GM21737 (cell line): ENCODE measurements around the gene XCL1.
"Not testable (repeated sequence)": the region's sequence is repeated elsewhere in the genome, so short reads cannot be mapped to it uniquely, and the experiment has no call there.

Experiments
- ATAC-seq: cut with Tn5 transposase; IDR thresholded peaks from one replicate; pipeline ENCODE4 v1.9.1; 2021; ENCODE audit warnings: mild to moderate bottlenecking, moderate library complexity; ENCODE audit not compliant: unreplicated experiment

XCL1 gene, protein sequence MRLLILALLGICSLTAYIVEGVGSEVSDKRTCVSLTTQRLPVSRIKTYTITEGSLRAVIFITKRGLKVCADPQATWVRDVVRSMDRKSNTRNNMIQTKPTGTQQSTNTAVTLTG

GRCh38 chr1:168576245-168576688, at the start of gene XCL1:
Gene XCL1, plus strand, starts transcription at chr1:168576605. Its CDS starts 33 bp downstream, at chr1:168576638.
- not testable (repeated sequence) for ATAC-seq

DNA sequence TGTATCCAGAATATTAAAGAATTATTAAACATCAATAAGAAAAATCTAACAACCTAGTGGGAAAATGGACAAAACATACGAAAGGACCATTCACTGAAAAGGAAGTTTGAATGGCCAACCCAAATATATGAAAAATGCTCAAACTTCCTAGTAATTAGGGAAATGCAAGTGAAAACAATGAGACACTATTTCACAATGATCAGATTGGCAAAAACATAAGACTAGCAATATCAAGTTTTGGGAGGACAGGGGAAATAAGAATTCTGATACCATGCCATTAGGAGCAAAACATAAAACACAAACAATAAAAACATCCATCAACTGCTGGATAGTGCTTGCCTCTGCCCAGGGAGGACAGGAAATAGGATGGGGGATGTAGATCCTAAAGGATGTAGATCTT, 46.9 kb upstream of the XCL1 start:
- no peak for ATAC-seq

DNA sequence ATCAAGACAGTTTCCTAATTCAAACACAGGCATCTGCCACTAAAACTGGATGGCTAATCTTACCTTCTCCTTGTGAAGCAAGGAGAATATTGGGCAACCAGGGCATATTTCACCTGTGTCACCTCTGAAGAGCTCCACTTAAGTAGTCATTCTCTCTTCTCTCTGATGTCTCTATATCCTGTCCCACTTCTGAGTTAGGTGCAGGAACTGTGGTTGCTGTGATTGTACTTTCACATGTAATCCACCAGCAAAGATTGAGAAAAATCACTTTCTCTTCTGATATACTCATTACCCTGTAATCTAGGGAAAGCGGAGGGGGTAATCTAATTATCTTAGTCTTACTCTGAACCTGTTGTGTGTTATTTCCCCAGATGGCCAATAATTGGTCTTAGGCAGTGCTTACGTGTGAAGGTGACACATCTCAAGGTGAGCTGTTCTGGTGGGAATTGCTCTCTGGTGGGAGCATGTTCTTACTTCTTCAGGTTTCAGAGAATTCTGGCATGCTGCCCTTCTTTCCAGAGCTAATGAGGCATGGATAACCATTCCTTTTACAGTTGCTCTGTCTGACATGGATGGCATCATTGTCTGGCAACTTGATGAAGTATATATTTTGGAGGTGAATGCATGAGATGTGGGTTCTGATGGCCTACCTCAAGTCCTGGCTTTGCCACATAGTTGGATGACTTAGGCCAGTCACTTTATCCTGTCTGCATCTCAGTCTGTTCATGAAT, 44.6 kb upstream of the XCL1 start:
- no peak for ATAC-seq

DNA sequence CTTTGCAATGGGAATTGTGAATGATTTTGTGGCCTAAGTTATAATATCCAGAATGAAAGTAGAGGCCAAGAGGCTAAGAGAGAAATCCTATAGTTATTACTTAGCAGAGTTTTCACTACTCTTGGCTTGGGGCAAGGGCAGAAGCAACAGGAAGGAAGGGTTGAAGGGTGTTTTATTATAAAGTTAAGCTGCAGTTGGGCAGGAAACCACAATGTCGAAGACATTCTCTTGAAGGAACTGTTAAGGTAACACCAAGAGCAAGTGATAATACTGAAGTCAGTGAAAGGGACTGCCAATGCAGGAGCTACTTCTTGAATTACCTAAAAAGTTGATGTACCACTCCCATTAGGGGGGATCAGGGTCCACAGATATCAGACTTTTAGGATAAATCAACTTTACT, 40.9 kb upstream of the XCL1 start:
- peak; percentile 82 for ATAC-seq

DNA sequence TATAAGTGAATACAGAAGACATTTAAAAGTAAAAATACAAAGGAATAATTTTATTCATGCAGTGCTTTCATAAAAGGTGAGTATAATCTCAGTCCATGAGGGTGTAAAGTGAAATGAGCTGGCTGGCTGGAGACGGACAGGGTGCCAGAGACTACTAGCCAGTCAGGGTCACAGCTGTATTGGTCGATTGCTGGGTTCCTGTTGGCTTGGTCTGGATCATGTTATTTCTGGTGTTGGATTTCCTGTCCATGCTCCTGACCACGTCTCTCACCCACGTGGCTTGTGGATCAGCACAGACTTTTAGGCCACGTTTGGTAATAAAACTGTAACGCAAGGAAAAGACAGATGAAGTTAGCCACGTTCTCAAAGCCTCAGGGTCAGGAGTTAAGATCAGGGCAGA, 35.6 kb upstream of the XCL1 start:
- not testable (repeated sequence) for ATAC-seq

- ATAC-seq, result not testable (repeated sequence)
Measured at GRCh38 chr1:168542978-168543377, 33.4 kb upstream of the XCL1 start.

DNA sequence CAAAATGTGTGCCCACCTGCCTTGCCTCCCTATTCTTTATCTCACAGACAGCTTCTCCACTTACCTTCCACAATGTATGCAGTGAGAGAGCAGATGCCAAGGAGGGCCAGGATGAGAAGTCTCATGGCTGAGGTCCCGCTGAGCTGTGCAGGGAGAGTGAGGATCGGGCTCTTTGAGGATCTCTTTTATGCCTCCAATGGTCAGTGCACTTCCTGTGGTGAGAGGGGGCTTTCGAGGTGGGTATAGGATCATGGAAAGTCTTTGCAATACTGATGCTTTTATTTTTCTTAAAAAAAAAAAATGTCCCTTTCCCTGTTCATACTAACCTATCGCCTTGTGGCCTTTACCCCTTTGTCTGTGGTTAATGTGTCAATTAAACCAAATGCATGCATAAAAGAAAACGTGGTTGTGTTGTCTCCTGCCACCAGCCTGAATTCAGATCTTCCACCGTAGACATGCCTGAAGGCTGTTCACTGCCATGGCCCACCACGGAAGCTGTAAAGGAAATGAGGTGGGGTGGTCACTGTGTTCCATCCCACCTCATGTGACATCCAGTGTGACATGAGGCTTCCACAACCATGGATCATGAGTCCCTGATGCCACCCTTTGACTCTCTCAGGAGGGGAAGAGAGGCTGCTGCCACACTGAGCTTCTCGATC, 32.4 kb upstream of the XCL1 start, which contains the start of gene XCL2:
XCL2 (minus strand) TSS at position 158 of the 659 bp plus-strand sequence; CDS start at position 125, 33 bp downstream.
- ATAC-seq, result not testable (repeated sequence)

GRCh38 chr1:168545678-168546552, 30.5 kb upstream of the XCL1 start:
- not testable (repeated sequence) for ATAC-seq

DNA sequence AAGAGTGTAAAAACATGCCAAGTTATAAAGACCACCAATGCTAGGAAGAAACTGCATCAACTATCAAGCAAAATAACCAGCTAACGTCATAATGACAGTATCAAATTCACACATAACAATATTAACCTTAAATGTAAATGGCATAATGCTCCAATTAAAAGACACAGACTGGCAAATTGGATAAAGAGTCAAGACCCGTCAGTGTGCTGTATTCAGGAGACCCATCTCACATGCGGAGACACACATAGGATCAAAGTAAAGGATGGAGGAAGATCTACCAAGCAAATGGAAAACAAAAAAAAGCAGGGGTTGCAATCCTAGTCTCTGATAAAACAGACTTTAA, 29.9 kb upstream of the XCL1 start:
- ATAC-seq, result not testable (repeated sequence)

- ATAC-seq, result no peak
Measured at GRCh38 chr1:168550971-168551370, 25.4 kb upstream of the XCL1 start.

DNA sequence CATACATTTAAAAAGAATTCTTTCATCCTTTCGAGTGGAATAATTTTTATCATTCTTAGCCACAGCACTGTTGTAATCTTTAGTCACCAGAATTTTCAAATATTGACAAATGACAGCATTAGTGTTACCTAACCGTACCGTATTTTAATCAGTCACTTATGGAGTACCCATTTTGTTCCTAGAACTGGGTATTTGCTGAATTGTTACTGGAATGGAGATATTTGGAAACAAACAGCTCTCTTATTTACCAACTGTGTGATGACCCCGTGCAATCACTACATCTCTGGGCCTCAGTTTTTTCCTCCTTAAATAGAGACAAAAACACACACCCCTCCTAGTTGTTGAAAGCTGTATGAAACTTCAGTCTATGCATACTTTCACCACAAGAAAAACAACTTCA, 24.7 kb upstream of the XCL1 start:
- ATAC-seq, result no peak

DNA sequence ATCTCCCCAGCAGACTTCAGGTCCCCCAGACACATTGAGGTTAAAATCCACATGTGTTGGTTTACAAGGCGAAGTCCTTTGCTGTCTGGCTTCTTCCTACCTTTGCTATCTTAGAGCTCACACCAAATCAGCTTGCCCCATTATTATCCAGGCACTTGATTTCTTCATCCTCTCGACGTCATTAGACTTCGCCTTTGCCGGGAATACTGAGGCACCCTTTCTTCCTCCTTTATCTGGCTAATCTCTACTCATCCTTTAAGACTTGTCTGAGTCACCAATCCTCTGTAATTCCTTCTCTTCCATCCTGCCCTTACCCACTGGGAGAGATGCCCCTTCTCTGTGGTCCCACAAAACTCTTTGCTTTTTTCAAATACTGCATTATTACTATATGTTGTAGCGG, 23.4 kb upstream of the XCL1 start:
- ATAC-seq, result no peak

DNA sequence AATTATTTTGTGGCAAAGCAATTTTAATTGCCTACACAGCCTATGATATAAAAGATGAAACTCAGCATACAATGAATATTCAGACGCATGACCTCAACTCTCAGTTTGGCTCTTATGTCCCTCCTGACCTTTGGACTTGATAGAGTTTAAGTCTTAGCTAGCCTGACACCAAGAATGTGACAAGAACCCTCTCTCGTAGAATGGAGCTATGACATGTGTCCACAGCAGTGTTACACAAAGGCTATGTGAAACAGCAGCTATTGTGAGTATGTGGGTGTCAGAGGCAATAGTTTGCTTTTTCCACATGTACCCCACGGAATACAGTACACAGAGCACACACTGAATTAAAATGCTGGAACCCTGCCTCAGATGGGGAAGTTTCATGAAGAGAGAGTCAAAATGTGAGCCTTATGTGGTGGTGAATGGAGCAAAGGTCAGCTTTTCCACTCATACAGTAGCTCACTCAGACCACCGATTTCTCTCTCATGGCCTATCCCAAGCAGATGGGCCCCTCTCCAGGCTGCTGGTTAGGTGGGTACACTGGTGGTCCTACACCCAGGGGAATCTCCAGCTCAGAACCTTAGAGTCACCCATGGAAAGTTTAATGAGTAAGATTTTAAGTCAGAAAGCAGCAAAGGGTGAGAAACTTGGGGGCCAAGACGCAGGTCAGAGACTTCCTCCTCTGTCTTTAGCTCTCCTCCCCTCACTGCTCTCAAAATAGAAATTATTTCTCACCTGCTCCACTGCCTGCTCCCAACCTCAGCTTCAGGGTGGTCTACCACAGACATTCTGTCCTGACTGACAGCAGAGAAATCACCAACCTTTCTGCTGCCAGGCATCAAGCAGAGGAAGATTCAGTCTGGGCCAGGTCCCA, 22.5 kb upstream of the XCL1 start:
- ATAC-seq, result no peak

DNA sequence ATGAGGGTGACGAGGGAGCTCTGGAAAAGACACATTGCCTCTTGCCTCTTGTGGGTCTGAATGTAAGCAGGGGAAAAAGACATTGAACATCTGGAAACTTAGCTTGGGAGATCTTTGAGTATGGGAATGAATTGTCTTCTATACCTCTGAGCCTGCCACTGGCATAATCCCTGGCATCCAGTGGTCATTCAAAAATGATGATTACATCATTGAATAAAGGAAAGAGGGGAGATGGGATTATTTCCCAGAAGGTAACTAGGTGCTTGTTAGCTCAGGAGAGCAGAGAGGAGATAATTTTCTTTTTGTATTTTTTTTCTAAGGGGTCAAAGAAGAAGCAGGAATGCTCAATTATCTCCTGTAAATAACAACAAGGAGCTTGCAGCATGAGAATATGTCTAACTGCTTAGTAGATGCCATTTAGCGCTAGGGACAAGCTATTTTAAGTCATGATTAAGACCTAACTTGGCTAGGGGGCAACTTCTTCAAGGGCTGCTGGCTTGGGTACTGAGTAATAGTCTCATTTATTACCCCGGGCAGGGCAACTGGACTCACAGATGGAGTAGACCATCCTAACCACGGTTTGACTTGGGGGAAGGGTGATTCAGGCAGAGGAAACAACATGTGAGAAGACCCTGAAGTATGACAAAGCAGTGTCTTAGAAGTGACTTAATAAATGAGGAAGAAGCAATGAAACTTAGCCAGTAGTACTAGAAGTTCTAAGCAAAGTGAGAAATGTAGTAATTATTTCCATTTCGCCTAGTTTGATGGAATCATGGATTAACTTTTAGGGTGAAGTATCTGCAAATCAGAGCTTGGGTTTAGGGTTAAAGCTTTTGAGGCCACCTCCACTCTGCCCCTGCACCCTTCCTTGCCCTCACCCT, 21.6 kb upstream of the XCL1 start:
- no peak for ATAC-seq

DNA sequence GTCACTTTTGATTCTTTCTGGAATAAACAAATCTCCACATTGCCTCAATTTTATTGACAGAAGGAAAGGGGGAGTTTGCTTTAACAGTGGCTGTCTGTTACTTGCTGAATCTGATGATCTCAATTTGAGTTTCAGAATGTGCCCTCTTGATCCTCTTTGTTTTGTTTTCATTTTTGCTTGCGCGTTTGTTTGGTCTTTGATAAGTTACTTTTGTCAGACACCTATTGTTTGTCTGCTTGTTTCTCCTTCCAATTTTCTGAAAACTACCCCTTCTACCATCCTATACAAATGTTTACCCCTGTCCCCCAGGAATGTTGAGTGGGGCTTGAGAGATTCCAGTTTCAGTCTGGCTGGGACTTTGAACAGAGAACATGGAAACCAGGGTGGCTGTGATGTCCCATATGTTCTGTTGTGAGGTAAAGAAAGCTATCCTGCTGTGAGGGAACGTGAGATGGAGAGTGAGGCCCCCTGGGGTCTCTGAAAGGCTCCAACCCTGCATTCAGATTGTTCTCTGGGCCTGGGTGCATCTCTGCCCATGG, 20.8 kb upstream of the XCL1 start:
- no peak for ATAC-seq

DNA sequence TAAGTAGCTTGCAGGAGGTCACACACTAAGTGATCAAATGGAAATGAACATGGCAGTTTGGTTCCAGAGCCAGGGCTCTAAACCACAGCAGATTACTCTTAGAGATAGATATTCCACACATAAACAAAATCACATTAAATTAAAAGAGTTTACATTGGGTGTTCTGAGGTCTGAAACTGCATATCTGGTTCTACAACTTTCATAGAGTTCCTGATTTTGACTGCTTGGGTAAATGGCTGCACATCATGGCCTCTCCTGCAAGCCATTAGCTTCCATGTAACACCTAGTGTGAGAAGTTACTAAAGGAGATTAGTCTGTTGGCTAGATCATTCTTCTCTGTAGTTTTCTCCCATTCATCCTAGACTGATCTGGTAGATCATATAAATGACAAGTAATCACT, 19.8 kb upstream of the XCL1 start:
- no peak for ATAC-seq

GRCh38 chr1:168560370-168560769, 16.0 kb upstream of the XCL1 start:
- ATAC-seq, result no peak

DNA sequence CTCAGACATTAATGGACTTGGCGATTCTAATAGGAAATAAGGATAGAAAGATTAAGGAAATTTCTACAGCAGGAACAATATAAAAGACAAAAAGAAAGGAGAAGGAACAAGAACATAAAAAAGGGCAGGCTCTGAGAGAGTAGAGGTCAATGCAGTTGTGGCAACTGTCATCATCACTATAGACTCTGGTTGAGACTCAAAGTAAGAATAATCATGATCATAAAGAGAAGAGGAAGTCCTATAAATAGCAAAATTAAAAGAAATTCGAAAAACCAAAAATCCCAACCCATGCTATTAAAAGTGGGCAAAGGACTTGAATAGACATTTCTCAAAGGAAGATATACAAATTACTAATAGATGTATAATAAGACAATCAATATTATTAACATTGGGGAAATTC, 14.4 kb upstream of the XCL1 start:
- ATAC-seq, result no peak

DNA sequence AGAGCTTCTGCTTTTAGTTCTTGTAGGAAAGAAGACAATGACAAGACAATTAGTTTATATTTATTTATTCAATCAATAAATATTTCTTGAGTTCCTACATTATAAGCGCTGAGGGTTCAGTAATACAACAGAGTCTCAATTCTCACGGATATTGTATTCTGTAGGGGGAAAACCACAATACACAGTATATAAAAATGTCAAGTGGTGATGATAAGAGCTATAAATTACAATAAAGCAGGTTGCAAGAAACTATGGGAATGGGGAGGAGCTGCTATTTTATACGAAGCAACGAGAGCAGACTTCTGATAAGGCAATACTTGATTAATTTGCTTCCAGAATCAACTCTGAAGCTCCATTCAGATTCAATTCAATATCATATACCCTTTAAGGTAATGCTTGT, 10.6 kb upstream of the XCL1 start:
- ATAC-seq, result no peak
